ENCODE measurements around the gene GAMT. TPM values are rescaled to one million over a fixed set of nuclear protein-coding genes. Genes with fewer than 3 reads are reported as not detected.

Gene GAMT
- total and polyA plus RNA-seq, 2 of the 13 experiments (the other 11 are each of a cell fraction or from before 2014, with no cell fraction given), result 115 to 124 TPM

DNA sequence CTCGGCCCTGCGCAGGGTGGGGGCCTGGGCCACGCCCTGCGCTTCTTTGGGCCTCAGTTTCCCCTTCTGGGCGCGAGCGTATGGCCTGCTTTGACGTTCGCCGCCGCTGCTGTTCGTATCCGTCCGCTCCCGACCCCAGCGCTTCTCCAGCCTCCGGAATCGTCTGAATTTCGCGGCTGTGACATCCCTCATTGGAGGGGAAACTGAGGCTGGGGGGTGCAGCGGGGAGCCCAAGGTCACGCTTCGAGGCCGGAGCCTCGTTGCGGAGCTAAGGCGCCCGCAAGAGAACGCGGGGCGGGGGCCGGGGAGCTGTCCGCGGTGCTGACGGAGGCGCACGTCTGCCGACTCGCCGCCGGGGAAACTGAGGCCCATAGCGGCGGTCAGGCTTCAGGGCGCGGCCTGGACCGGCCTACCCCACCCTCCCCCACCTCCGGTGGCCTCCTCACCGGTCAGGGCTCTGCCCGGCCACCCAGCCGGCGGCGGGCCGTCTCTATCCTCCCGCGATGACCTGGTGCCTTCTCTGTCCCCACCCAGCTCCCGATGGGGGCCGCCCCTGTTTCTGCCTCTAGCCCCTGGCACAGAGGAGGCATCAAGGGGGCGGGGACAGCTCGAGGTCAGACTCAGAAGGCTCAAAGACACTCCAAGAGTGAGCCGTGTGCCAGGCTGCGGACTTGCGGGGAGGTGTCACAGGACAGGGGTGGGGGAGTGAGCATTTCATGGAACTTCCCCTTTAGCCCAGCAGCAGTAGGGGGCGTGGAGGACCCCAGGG lies 45.6 kb upstream of the GAMT start (continued):
- peak; percentile 84 for TF ChIP-seq EHMT2 (IDR thresholded peaks at IDR 0.05; ENCODE audit: borderline replicate concordance, low read depth, low read length)
- peak; percentile 56; the same call in 1 of the 2 replicates for TF ChIP-seq ZNF709 (CRISPR knock-in tag; IDR thresholded peaks at IDR 0.05)
- no peak for TF ChIP-seq ATM (IDR thresholded peaks at IDR 0.05; ENCODE audit: borderline replicate concordance)
- 0 out of 2 replicates have a peak, but pooled peaks have one; percentile 41 for TF ChIP-seq ZNF564 (CRISPR knock-in tag; IDR thresholded peaks at IDR 0.05)
- TF ChIP-seq SAP130 (CRISPR knock-in tag; IDR thresholded peaks at IDR 0.05; ENCODE audit: low read depth), result peak; percentile 67
- TF ChIP-seq NCOA1 (CRISPR knock-in tag; IDR thresholded peaks at IDR 0.05), result no peak
- TF ChIP-seq ZNF430 (CRISPR knock-in tag; IDR thresholded peaks at IDR 0.05), result peak; percentile 80
- TF ChIP-seq STAT5B (CRISPR knock-in tag; IDR thresholded peaks at IDR 0.05), result peak; percentile 66; the same call in 1 of the 2 replicates
- TF ChIP-seq JUN (CRISPR knock-in tag; IDR thresholded peaks at IDR 0.05), result no peak
- TF ChIP-seq, protein P1, sequence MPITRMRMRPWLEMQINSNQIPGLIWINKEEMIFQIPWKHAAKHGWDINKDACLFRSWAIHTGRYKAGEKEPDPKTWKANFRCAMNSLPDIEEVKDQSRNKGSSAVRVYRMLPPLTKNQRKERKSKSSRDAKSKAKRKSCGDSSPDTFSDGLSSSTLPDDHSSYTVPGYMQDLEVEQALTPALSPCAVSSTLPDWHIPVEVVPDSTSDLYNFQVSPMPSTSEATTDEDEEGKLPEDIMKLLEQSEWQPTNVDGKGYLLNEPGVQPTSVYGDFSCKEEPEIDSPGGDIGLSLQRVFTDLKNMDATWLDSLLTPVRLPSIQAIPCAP (CRISPR knock-in tag; IDR thresholded peaks at IDR 0.05; ENCODE audit: low read depth), result no peak
- no peak; the same call in 1 of the 2 replicates for TF ChIP-seq ZNF749 (CRISPR knock-in tag; IDR thresholded peaks at IDR 0.05; ENCODE audit: borderline replicate concordance)
- TF ChIP-seq PLRG1 (conservative IDR thresholded peaks at IDR 0.05), result no peak
- no peak for TF ChIP-seq REPIN1 (CRISPR knock-in tag; IDR thresholded peaks at IDR 0.05; ENCODE audit: borderline replicate concordance, low read depth)
- peak; percentile 65; the same call in 1 of the 2 replicates for TF ChIP-seq ZBTB26 (CRISPR knock-in tag; IDR thresholded peaks at IDR 0.05; ENCODE audit: borderline replicate concordance)
- TF ChIP-seq, protein P2, sequence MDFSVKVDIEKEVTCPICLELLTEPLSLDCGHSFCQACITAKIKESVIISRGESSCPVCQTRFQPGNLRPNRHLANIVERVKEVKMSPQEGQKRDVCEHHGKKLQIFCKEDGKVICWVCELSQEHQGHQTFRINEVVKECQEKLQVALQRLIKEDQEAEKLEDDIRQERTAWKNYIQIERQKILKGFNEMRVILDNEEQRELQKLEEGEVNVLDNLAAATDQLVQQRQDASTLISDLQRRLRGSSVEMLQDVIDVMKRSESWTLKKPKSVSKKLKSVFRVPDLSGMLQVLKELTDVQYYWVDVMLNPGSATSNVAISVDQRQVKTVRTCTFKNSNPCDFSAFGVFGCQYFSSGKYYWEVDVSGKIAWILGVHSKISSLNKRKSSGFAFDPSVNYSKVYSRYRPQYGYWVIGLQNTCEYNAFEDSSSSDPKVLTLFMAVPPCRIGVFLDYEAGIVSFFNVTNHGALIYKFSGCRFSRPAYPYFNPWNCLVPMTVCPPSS (IDR thresholded peaks at IDR 0.05), result no peak
- 0 out of 2 replicates have a peak, but pooled peaks have one; percentile 19 for TF ChIP-seq ZNF225 (CRISPR knock-in tag; IDR thresholded peaks at IDR 0.05)
- 0 out of 2 replicates have a peak, but pooled peaks have one; percentile 46 for TF ChIP-seq ZNF607 (CRISPR knock-in tag; IDR thresholded peaks at IDR 0.05; ENCODE audit: borderline replicate concordance)
- no peak for TF ChIP-seq RBFOX2 (IDR thresholded peaks at IDR 0.05; ENCODE audit: low read depth, low read length)
- TF ChIP-seq ZNF547 (CRISPR knock-in tag; IDR thresholded peaks at IDR 0.05), result peak; percentile 60

Data from HepG2 (cell line).